ENCODE results near the gene P3H4.

The P3H4 gene

DNA sequence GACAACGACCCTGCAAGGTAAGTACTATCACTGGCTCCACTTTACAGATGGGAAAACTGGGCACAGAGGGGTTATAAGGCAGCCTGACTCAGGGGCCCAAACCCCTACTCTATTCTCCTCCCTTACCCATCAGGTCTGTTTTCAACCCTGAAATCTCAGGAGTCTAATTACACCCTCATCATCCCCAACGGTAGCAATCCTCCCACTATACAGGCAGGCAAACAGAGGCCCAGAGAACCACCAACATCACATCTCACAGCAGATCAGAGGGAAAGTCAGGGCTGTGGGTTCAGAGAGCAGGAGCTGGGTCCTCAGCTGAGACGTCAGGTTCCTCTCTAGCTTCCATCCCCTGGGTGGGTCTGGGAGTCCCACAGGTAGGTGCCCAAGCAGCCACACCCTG lies 41.8 kb downstream of the P3H4 start:
- no peaks in the 10 kb centered on the region for H3K27me3 ChIP-seq (ENCODE audit: control insufficient read depth in 2 of 2, insufficient read depth in 2 of 2, low read length in 2 of 2)
- H3K9me3 ChIP-seq (ENCODE audit: control insufficient read depth in 2 of 2, low read length in 2 of 2), result no peaks in the 10 kb centered on the region
- peaks cover 55 to 59% of the 10 kb centered on the region in 2 donors for H3K36me3 ChIP-seq (ENCODE audit: control insufficient read depth in 2 of 2, insufficient read depth in 2 of 2, low read length in 2 of 2)
- H3K4me1 ChIP-seq (ENCODE audit: control insufficient read depth in 2 of 2, insufficient read depth in 2 of 2, low read length in 2 of 2), result peaks cover 30 to 36% of the 10 kb centered on the region in 2 donors
- no peak overlapping the region for H3K4me3 ChIP-seq (ENCODE audit: low read length in 2 of 2)
- no peak overlapping the region for H3K9ac ChIP-seq (ENCODE audit: low read depth in 1 of 2, low read length in 2 of 2)
- H3K27ac ChIP-seq (ENCODE audit: low read depth in 2 of 2, low read length in 2 of 2), result no peak overlapping the region

DNA sequence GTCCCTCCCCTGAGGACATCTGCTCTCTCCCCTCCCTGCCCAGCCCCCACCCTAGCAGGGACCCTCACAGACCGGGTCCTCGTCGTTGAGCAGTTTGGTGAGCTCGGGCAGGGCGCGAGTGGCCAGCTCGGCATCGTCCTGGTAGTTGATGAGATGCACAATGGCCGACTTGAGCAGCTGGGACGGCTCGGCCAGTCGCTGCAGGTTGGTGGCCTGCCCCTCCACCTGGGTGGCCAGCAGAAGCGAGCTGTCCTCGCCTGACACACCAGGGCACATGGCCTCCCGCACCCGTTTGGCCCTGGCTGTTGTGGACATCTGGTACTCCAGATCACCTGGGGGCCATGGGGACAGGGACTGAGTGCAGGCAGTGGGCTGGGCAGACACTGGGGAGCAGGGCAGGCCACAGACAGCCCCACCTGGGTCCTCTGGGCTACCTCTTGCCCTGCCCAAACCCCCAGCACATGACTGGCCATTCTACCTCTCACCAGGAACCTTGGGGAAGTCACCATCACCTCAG lies 42.3 kb downstream of the P3H4 start:
- Histone ChIP-seq H3K27ac (ENCODE audit: low read depth in 2 of 2, low read length in 2 of 2) (no peak overlapping the region), H3K36me3 (ENCODE audit: control insufficient read depth in 2 of 2, insufficient read depth in 2 of 2, low read length in 2 of 2) (peaks cover 60 to 64% of the 10 kb centered on the region in 2 donors), H3K9ac (ENCODE audit: low read depth in 1 of 2, low read length in 2 of 2) (no peak overlapping the region)

DNA sequence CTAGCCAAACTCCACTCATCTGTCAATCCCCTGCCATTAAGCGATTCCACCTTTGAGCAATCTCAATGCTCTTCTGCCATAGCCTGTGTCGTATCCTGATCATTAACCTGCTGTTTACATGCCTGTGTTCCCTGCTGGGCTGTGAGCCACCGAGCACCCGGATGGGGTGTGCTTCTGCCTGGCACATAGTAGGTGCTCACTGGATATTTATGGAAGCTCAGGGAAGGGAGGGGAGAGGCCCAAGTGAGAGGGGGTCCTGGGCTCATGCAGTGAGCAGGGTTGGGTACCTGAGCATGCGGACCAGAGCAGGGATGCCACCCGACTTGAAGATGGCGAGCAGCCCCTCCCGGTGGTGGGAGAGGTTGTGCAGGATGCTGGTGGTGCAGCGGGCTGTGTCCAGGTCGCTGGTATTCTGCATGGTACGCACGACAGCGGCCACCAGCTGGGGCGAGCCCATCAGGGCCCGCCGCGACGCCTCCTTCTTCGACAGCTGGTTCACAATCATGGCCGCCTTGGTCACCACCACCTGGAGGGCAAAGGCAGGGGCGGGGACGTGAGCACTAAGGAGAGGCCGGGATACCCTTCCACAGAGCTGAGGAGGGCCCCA lies 43.0 kb downstream of the P3H4 start:
- H3K4me1 ChIP-seq (ENCODE audit: control insufficient read depth in 2 of 2, insufficient read depth in 2 of 2, low read length in 2 of 2), result peaks cover 20 to 25% of the 10 kb centered on the region in 2 donors
- H3K27ac ChIP-seq (ENCODE audit: low read depth in 2 of 2, low read length in 2 of 2), result no peak overlapping the region
- H3K9ac ChIP-seq (ENCODE audit: low read depth in 1 of 2, low read length in 2 of 2), result no peak overlapping the region
- no peaks in the 10 kb centered on the region for H3K27me3 ChIP-seq (ENCODE audit: control insufficient read depth in 2 of 2, insufficient read depth in 2 of 2, low read length in 2 of 2)
- no peak overlapping the region for H3K4me3 ChIP-seq (ENCODE audit: low read length in 2 of 2)
- no peaks in the 10 kb centered on the region for H3K9me3 ChIP-seq (ENCODE audit: control insufficient read depth in 2 of 2, low read length in 2 of 2)
- peaks cover 62 to 67% of the 10 kb centered on the region in 2 donors for H3K36me3 ChIP-seq (ENCODE audit: control insufficient read depth in 2 of 2, insufficient read depth in 2 of 2, low read length in 2 of 2)

More for the DNA sequence above, 42.3 kb downstream of the P3H4 start:
- Histone ChIP-seq H3K9me3 (ENCODE audit: control insufficient read depth in 2 of 2, low read length in 2 of 2) (no peaks in the 10 kb centered on the region), H3K27me3 (ENCODE audit: control insufficient read depth in 2 of 2, insufficient read depth in 2 of 2, low read length in 2 of 2) (no peaks in the 10 kb centered on the region), H3K4me3 (ENCODE audit: low read length in 2 of 2) (no peak overlapping the region), H3K4me1 (ENCODE audit: control insufficient read depth in 2 of 2, insufficient read depth in 2 of 2, low read length in 2 of 2) (peaks cover 25 to 30% of the 10 kb centered on the region in 2 donors)

DNA sequence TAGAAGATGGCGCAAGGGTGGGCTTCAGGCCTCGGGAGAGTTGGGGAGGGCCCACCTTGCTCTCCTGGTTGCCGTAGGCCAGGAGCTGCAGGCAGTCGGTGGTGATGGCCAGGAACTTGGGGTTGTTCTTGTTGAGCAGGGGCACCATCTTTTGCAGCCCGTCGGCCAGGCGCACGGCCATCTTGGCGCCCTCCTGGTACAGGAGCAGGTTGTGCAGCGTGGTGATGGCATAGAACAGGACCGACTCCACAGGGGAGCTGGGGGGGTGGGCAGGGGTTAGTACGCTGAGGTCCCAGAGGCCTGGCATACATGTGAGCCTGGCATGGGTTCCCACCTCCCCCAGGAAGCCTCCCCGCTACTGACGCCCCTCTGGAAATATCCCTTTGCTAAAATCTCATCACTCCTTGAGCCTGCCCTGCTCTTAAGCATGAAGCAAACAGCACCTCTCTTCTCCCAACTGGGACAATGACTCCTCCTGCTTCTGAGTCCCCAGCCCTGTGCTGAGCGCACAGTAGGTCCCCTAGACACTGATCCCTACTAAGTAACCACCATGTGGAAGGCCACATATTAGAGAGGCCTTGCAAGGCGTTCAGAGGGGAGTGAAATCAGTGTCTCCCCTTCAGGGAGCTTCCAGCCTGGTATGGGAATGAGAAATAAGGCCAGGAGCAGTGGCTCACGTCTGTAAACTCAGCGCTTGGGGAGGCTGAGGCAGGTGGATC lies 44.3 kb downstream of the P3H4 start:
- H3K9me3 ChIP-seq (ENCODE audit: control insufficient read depth in 2 of 2, low read length in 2 of 2), result no peaks in the 10 kb centered on the region
- no peak overlapping the region for H3K27ac ChIP-seq (ENCODE audit: low read depth in 2 of 2, low read length in 2 of 2)
- H3K9ac ChIP-seq (ENCODE audit: low read depth in 1 of 2, low read length in 2 of 2), result no peak overlapping the region
- no peak overlapping the region for H3K4me3 ChIP-seq (ENCODE audit: low read length in 2 of 2)
- H3K36me3 ChIP-seq (ENCODE audit: control insufficient read depth in 2 of 2, insufficient read depth in 2 of 2, low read length in 2 of 2), result peaks cover 71 to 80% of the 10 kb centered on the region in 2 donors
- H3K4me1 ChIP-seq (ENCODE audit: control insufficient read depth in 2 of 2, insufficient read depth in 2 of 2, low read length in 2 of 2), result peaks cover 13% of the 10 kb centered on the region in 2 donors
- H3K27me3 ChIP-seq (ENCODE audit: control insufficient read depth in 2 of 2, insufficient read depth in 2 of 2, low read length in 2 of 2), result no peaks in the 10 kb centered on the region

DNA sequence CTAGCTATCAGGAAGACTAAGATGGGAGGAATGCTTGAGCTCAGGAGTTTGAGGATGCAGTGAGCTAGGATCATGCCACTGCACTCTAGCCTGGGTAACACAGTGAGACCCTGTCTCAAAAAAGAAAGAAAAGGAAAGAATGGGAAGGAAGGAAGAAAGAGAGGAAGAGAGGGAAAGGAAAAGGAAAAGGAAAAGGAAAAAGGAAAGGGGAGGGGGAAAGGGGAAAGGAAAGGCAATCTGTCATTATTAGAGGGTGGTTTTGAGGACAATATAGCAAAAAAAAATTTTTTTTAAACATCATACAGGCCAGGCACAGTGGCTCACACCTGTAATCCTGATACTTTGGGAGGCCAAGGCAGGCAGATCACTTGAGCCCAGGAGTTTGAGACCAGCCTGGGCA lies 45.6 kb downstream of the P3H4 start:
- H3K27me3 ChIP-seq (ENCODE audit: control insufficient read depth in 2 of 2, insufficient read depth in 2 of 2, low read length in 2 of 2), result no peaks in the 10 kb centered on the region
- H3K4me3 ChIP-seq (ENCODE audit: low read length in 2 of 2), result no peak overlapping the region
- H3K9ac ChIP-seq (ENCODE audit: low read depth in 1 of 2, low read length in 2 of 2), result no peak overlapping the region
- H3K36me3 ChIP-seq (ENCODE audit: control insufficient read depth in 2 of 2, insufficient read depth in 2 of 2, low read length in 2 of 2), result peaks cover 77 to 84% of the 10 kb centered on the region in 2 donors
- H3K27ac ChIP-seq (ENCODE audit: low read depth in 2 of 2, low read length in 2 of 2), result no peak overlapping the region
- no peaks in the 10 kb centered on the region for H3K4me1 ChIP-seq (ENCODE audit: control insufficient read depth in 2 of 2, insufficient read depth in 2 of 2, low read length in 2 of 2)
- no peaks in the 10 kb centered on the region for H3K9me3 ChIP-seq (ENCODE audit: control insufficient read depth in 2 of 2, low read length in 2 of 2)

DNA sequence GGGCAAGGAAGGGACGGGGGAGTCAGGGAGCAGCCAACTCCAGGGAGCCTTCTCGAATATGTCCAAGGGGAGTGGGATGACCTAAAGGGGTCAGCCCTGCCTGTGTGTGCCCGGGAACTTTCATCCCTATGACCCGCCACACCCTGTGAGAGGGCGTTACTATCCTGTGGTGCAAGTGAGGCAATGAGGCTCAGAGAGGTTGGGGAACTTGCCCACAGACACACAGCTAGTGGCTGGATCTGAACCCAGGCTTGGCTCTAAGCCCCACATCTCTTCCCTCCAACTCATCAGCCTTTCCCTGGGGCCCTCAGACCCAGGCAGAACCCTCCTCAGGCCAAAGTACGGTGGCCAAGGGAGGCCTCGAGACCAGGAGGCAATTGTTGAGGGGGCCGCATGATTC lies 48.4 kb downstream of the P3H4 start:
- Histone ChIP-seq H3K9me3 (ENCODE audit: control insufficient read depth in 2 of 2, low read length in 2 of 2) (no peaks in the 10 kb centered on the region), H3K36me3 (ENCODE audit: control insufficient read depth in 2 of 2, insufficient read depth in 2 of 2, low read length in 2 of 2) (peaks cover 67 to 76% of the 10 kb centered on the region in 2 donors), H3K4me3 (ENCODE audit: low read length in 2 of 2) (no peak overlapping the region), H3K27ac (ENCODE audit: low read depth in 2 of 2, low read length in 2 of 2) (no peak overlapping the region), H3K9ac (ENCODE audit: low read depth in 1 of 2, low read length in 2 of 2) (no peak overlapping the region), H3K27me3 (ENCODE audit: control insufficient read depth in 2 of 2, insufficient read depth in 2 of 2, low read length in 2 of 2) (no peaks in the 10 kb centered on the region), H3K4me1 (ENCODE audit: control insufficient read depth in 2 of 2, insufficient read depth in 2 of 2, low read length in 2 of 2) (no peaks in the 10 kb centered on the region)

DNA sequence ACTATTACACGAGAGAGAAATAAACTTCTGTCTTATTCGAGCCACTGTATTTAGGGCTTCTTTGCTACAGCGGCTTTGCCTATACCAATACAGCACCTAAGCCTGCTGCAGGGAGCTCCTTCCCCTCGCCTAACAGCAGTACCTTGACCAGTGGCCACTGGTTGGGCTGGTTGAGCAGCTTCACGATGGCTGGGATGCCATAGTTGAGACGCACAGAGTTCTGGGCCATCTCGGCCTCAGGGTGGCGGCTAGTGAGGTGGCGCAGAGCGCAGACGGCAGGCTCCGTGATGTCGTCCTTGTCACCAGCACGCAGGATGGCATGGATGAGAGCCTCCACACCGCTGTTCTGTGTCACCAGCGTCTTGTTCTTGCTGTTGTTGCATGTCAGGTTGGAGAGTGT lies 48.9 kb downstream of the P3H4 start:
- Histone ChIP-seq H3K4me1 (ENCODE audit: control insufficient read depth in 2 of 2, insufficient read depth in 2 of 2, low read length in 2 of 2) (no peaks in the 10 kb centered on the region), H3K27ac (ENCODE audit: low read depth in 2 of 2, low read length in 2 of 2) (no peak overlapping the region), H3K27me3 (ENCODE audit: control insufficient read depth in 2 of 2, insufficient read depth in 2 of 2, low read length in 2 of 2) (no peaks in the 10 kb centered on the region), H3K9me3 (ENCODE audit: control insufficient read depth in 2 of 2, low read length in 2 of 2) (no peaks in the 10 kb centered on the region), H3K36me3 (ENCODE audit: control insufficient read depth in 2 of 2, insufficient read depth in 2 of 2, low read length in 2 of 2) (peaks cover 70 to 78% of the 10 kb centered on the region in 2 donors), H3K4me3 (ENCODE audit: low read length in 2 of 2) (no peak overlapping the region), H3K9ac (ENCODE audit: low read depth in 1 of 2, low read length in 2 of 2) (no peak overlapping the region)

DNA sequence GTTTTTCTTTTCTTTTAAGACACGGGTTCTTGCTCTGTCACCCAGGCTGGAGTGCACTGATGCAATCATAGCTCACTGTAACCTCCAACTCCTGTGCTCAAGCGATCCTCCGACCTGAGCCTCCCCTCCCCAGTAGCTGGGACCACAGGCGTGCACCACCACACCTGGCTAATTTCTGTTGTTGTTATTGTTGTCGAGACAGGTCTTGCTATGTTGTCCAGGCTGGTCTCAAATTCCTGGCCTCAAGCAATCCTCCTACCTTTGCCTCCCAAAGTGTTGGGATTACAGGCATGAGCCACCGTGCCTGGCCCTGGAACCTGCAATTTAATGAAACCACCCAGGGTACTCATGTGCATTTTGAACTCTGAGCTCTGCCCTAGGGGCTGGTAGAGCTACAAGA lies 49.4 kb downstream of the P3H4 start:
- Histone ChIP-seq H3K9me3 (ENCODE audit: control insufficient read depth in 2 of 2, low read length in 2 of 2) (no peaks in the 10 kb centered on the region), H3K4me3 (ENCODE audit: low read length in 2 of 2) (no peak overlapping the region), H3K27me3 (ENCODE audit: control insufficient read depth in 2 of 2, insufficient read depth in 2 of 2, low read length in 2 of 2) (no peaks in the 10 kb centered on the region), H3K4me1 (ENCODE audit: control insufficient read depth in 2 of 2, insufficient read depth in 2 of 2, low read length in 2 of 2) (no peaks in the 10 kb centered on the region), H3K27ac (ENCODE audit: low read depth in 2 of 2, low read length in 2 of 2) (no peak overlapping the region), H3K9ac (ENCODE audit: low read depth in 1 of 2, low read length in 2 of 2) (no peak overlapping the region), H3K36me3 (ENCODE audit: control insufficient read depth in 2 of 2, insufficient read depth in 2 of 2, low read length in 2 of 2) (peaks cover 70 to 78% of the 10 kb centered on the region in 2 donors)

DNA sequence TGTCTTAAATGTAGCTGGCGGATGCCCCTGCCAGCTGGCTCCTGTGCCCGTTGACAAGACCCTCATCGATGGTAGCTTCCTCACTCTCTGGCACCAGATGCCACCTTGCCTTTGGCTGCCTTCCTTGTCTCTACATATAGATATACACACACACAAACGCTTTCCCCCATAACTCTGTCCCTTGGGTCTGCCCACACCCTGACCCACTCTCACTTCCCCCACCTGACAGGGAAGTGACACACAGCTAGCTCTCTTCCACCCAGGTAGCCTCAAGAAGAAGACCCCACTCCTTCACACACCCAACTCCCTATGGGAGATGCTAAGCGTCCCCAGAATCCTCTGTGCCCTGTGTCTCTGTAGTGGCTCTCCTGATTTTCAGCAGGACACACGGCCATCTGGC lies 50.9 kb downstream of the P3H4 start:
- H3K36me3 ChIP-seq (ENCODE audit: control insufficient read depth in 2 of 2, insufficient read depth in 2 of 2, low read length in 2 of 2), result peaks cover 67 to 74% of the 10 kb centered on the region in 2 donors
- no peak overlapping the region for H3K4me3 ChIP-seq (ENCODE audit: low read length in 2 of 2)
- no peak overlapping the region for H3K27ac ChIP-seq (ENCODE audit: low read depth in 2 of 2, low read length in 2 of 2)
- H3K9ac ChIP-seq (ENCODE audit: low read depth in 1 of 2, low read length in 2 of 2), result no peak overlapping the region
- no peaks in the 10 kb centered on the region for H3K27me3 ChIP-seq (ENCODE audit: control insufficient read depth in 2 of 2, insufficient read depth in 2 of 2, low read length in 2 of 2)
- no peaks in the 10 kb centered on the region for H3K9me3 ChIP-seq (ENCODE audit: control insufficient read depth in 2 of 2, low read length in 2 of 2)
- no peaks in the 10 kb centered on the region for H3K4me1 ChIP-seq (ENCODE audit: control insufficient read depth in 2 of 2, insufficient read depth in 2 of 2, low read length in 2 of 2)

DNA sequence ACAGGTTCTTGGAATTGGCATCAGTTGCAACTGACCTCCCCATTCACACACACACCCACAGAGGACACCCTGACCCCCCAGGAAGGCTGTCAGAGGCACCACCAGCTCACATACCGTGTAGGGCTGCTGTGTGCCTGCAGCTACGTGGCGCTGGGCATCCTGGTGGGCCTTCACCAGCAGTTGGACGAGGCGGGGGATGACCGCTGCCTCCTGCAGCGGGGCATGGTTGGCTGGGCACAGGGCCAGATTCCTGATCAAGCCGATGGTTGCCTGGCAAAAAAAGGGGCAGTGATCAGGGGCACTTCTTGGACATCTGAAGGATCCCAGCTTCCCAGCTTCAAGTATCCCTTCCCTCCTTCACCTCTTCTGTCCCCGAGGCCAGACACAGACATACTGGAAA lies 53.1 kb downstream of the P3H4 start:
- H3K36me3 ChIP-seq (ENCODE audit: control insufficient read depth in 2 of 2, insufficient read depth in 2 of 2, low read length in 2 of 2), result peaks cover 66 to 76% of the 10 kb centered on the region in 2 donors
- H3K9me3 ChIP-seq (ENCODE audit: control insufficient read depth in 2 of 2, low read length in 2 of 2), result no peaks in the 10 kb centered on the region
- H3K9ac ChIP-seq (ENCODE audit: low read depth in 1 of 2, low read length in 2 of 2), result no peak overlapping the region
- no peaks in the 10 kb centered on the region for H3K4me1 ChIP-seq (ENCODE audit: control insufficient read depth in 2 of 2, insufficient read depth in 2 of 2, low read length in 2 of 2)
- H3K27ac ChIP-seq (ENCODE audit: low read depth in 2 of 2, low read length in 2 of 2), result no peak overlapping the region
- H3K27me3 ChIP-seq (ENCODE audit: control insufficient read depth in 2 of 2, insufficient read depth in 2 of 2, low read length in 2 of 2), result no peaks in the 10 kb centered on the region
- no peak overlapping the region for H3K4me3 ChIP-seq (ENCODE audit: low read length in 2 of 2)

Measured in mucosa of rectum (tissue), 2 donors.